Gastroesophageal sphincter (tissue), 4 donors: Measurements from ENCODE around the gene PIK3R5. TPM values are rescaled to one million over a fixed set of nuclear protein-coding genes. Genes with fewer than 3 reads are reported as not detected.

ENCODE experiments used
- ATAC-seq: fragments of 150-250 bp; one replicate; pipeline ENCODE4 v1.9.1; 2016; ENCODE audit warnings: mild to moderate bottlenecking, moderate library complexity
- H3K27ac ChIP-seq, 4 donors: fragments of 200-600 bp; sonication (generic) in 3 of 4; 1 replicate in 3 of 4; 2 replicates in 1 of 4; pipeline ENCODE4 v1.5.1; 2016 to 2019
- H3K27me3 ChIP-seq: fragments of 200-600 bp; sonication (generic); one replicate; pipeline ENCODE4 v1.5.1; 2019
- H3K36me3 ChIP-seq, 2 donors: fragments of 200-600 bp; sonication (generic); one replicate each; pipeline ENCODE4 v1.5.1; 2019; ENCODE audit warnings: control low read depth in 1 of 2
- H3K4me1 ChIP-seq, 3 donors: fragments of 200-600 bp; sonication (generic); 1 replicate in 2 of 3; 2 replicates in 1 of 3; pipeline ENCODE4 v1.5.1; 2016 to 2019; ENCODE audit warnings: control low read depth in 2 of 3
- H3K4me3 ChIP-seq, 2 donors: fragments of 200-600 bp; sonication (generic); one replicate each; pipeline ENCODE4 v1.5.1; 2019; ENCODE audit warnings: mild to moderate bottlenecking in 1 of 2, moderate library complexity in 1 of 2
- H3K9me3 ChIP-seq, 3 donors: fragments of 200-600 bp; sonication (generic); one replicate each; pipeline ENCODE4 v1.5.1; 2017 to 2019; ENCODE audit warnings: control low read depth in 2 of 3
- CTCF ChIP-seq, 4 experiments: fragments of 200-600 bp in 2 of 4; fragments of 450-650 bp in 2 of 4; sonication (generic) in 1 of 4; IDR thresholded peaks; one replicate each; pipeline ENCODE4 v1.5.1; 2017 to 2019; ENCODE audit warnings: antibody characterized with exemption in 4 of 4, mild to moderate bottlenecking in 2 of 4, moderate library complexity in 2 of 4
- EP300 ChIP-seq: sonication (generic); formaldehyde crosslinking; IDR thresholded peaks from one replicate; pipeline ENCODE4 v1.6.1; 2017; ENCODE audit warnings: antibody characterized with exemption, mild to moderate bottlenecking
- POLR2A ChIP-seq, 2 donors: fragments of 450-650 bp; IDR thresholded peaks; one replicate each; pipeline ENCODE4 v1.6.1; 2017; ENCODE audit warnings: antibody characterized with exemption in 2 of 2, mild to moderate bottlenecking in 2 of 2, moderate library complexity in 1 of 2
- POLR2AphosphoS5 ChIP-seq: sonication (generic); formaldehyde crosslinking; IDR thresholded peaks from one replicate; pipeline ENCODE4 v1.6.1; 2017; ENCODE audit warnings: antibody characterized with exemption
- WGBS, 2 donors: methylation state at CpG; one replicate each; pipeline ENCODE4 v1.1.5; 2018; ENCODE audit warnings: low coverage in 1 of 2; 5-methylcytosine and 5-hydroxymethylcytosine counted together
- total RNA-seq, 4 donors: library from RNA; depleted of rRNA; stranded (reverse); fragments of >200 nt; gene quantifications; one replicate each; pipeline ENCODE4 v1.1.0, GENCODE V29; 2016

Gene PIK3R5
- total RNA-seq, 4 donors from 2014 or later = 8.9 to 13.1 (median 11.9) TPM

DNA sequence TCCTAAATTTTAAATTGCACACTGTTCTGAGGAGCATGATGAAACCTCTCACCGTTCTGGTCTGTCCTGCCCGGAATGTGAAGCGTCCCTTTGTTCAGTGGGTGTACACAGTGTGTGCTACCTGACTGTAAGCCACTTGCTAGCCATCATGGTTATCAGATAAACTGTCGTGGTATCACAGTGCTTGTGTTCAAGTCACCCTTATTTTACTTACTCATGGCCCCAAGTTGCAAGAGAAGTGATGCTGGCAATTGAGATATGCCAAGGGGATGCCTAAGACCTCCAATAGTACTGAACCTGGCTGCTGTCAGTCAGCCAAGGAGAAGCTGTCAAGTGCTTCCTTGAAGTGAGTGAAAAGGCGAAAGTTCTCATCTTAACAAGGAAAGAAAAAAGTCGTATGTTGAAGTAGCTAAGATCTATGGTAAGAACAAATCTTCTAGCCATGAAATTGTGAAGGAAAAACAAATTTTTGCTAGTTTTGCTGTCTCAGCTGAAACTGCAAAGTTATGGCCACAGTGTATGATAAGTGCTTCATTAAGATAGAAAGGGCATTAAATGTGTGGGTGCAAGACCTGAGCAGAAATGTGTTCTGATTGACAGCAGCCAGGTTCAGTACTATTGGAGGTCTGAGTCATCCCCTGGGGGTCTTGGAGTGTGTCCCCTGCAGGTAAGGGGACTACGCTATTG lies 103.9 kb downstream of the PIK3R5 start:
- no peak overlapping the region for H3K27ac ChIP-seq
- no peak for ATAC-seq
- H3K4me3 ChIP-seq = no peak overlapping the region
- WGBS, 2 donors = 64 to 87% methylated on average over 5 to 7 of the region's 7 CpGs
- no peaks in the 10 kb centered on the region for H3K9me3 ChIP-seq
- H3K4me1 ChIP-seq = no peaks in the 10 kb centered on the region
- H3K36me3 ChIP-seq = no peaks in the 10 kb centered on the region
- TF ChIP-seq CTCF (IDR thresholded peaks at IDR 0.05) = no peak
- no peak for TF ChIP-seq POLR2A (IDR thresholded peaks at IDR 0.05)
- TF ChIP-seq EP300 = no peak
- TF ChIP-seq POLR2AphosphoS5 = no peak
- peaks cover 14% of the 10 kb centered on the region for H3K27me3 ChIP-seq

DNA sequence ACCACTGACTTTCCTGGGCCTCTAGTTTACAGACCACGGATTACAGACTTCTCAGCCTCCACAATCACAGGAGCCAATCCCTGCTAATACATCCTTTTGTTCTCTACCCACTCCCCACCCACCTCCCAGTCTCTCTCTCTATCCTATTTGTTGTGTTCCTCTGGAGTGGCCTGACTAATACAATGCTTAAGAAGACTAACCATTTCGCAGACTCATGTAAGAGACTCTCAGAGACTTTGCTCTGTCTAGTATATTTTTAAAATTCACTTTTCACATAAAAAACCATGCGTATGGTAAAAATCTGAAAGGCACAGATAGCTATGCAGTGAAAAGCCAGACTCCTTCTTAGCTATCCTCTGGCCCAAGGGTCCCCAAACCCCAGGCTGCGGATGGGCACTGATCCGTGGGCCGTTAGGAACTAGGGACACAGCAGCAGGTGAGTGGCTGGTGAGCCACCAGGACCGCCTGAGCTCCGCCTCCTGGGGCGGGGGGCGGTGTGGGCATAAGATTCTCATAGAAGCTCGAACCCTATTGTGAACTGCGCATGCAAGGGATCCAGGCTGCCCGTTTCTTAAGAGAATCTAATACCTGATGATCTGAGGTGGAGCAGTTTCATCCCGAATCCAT lies 105.6 kb downstream of the PIK3R5 start:
- no peaks in the 10 kb centered on the region for H3K4me1 ChIP-seq
- 81% methylated on average over 9 to 12 of the region's 14 CpGs for WGBS, 2 donors
- no peak overlapping the region for H3K4me3 ChIP-seq
- peaks cover 10% of the 10 kb centered on the region for H3K27me3 ChIP-seq
- H3K27ac ChIP-seq = no peak overlapping the region
- no peaks in the 10 kb centered on the region for H3K36me3 ChIP-seq
- ATAC-seq = no peak
- TF ChIP-seq EP300 (no peak), CTCF (IDR thresholded peaks at IDR 0.05) (no peak), POLR2AphosphoS5 (no peak), POLR2A (IDR thresholded peaks at IDR 0.05) (no peak)
- H3K9me3 ChIP-seq = no peaks in the 10 kb centered on the region

- ATAC-seq = no peak
- WGBS, 2 donors = 98 to 100% methylated on average over 1 to 5 of the region's 11 CpGs
- H3K4me1 ChIP-seq = no peaks in the 10 kb centered on the region
These were observed 106.3 kb downstream of the PIK3R5 start for GRCh38 chr17:8859027-8859803.

GRCh38 chr17:8857919-8858318 lies 107.6 kb downstream of the PIK3R5 start:
- Histone ChIP-seq H3K36me3 (no peaks in the 10 kb centered on the region), H3K27me3 (peaks cover 10% of the 10 kb centered on the region), H3K4me1 (no peaks in the 10 kb centered on the region), H3K27ac (no peak overlapping the region), H3K4me3 (no peak overlapping the region), H3K9me3 (no peaks in the 10 kb centered on the region)
- no peak for ATAC-seq
- WGBS, 2 donors = 40 to 50% methylated on average over 3 to 5 of the region's 5 CpGs
- no peak for TF ChIP-seq CTCF (IDR thresholded peaks at IDR 0.05)
- TF ChIP-seq POLR2A (IDR thresholded peaks at IDR 0.05) = no peak
- no peak for TF ChIP-seq EP300
- no peak for TF ChIP-seq POLR2AphosphoS5

More at GRCh38 chr17:8859027-8859803, 106.3 kb downstream of the PIK3R5 start:
- no peak for TF ChIP-seq CTCF (IDR thresholded peaks at IDR 0.05)
- TF ChIP-seq POLR2AphosphoS5 = no peak
- no peak for TF ChIP-seq EP300
- no peak for TF ChIP-seq POLR2A (IDR thresholded peaks at IDR 0.05)
- no peak overlapping the region for H3K27ac ChIP-seq
- no peaks in the 10 kb centered on the region for H3K36me3 ChIP-seq
- no peaks in the 10 kb centered on the region for H3K9me3 ChIP-seq
- peaks cover 10% of the 10 kb centered on the region for H3K27me3 ChIP-seq
- H3K4me3 ChIP-seq = no peak overlapping the region
